Cardiac atrium fibroblast (primary cell): ENCODE results near the gene SP6. TPM values are rescaled to one million over a fixed set of nuclear protein-coding genes. Genes with fewer than 3 reads are reported as not detected.

Source experiments
- total RNA-seq: library from RNA; depleted of rRNA; stranded (reverse); fragments of >200 nt; gene quantifications from 2 replicates; pipeline ENCODE4 v1.2.3, GENCODE V29; 2015

SP6 gene
- total RNA-seq: 0.16 TPM in 1 of 2 replicates, not detected in the other

DNA sequence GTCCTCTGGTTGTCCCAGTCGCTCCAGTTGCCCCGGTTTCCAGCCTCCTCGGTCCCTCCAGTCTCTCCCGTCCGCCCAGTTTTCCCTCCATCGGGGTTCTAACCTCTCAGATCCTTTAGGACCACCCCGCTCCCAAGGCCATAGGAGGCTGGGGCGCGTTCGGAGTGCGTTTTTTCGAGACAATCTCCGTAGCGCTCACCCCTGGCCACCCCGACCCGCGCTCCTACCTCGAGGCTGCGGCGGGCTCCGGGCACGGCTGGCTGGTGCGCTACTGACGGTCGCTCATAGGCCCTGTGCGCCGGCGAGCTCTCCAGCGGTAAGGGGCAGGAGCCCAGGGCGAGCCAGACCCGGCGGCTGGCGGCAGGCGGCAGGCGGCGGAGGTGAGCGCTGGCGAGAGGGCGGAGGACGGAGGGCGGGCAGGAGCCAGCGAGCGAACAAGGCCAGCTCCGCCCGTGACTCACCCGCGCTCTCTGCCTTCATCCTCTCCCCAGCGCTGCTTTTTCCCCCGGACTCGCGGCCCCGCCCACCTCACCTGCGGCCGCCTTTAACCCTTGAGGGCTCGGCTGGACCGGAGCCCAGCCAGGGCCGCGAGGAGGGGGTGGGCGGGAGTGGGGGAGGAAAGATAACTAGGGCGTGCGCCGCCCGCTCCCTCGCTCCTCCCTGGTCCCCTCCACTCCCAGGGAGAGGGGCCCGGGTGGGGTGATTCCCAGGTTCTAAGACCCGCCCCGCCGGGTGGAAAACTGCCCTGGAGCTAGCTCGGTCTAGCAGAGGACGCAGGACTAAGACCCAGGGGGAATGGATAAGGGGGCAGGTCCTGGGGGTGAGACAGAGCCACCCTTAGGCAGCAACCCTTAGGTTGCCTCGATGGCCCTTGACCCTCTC lies at the start of gene SP6:
Gene SP6 (minus strand): TSS at position 472 of the 882 bp plus-strand sequence. CDS start 2,734 bp downstream, outside the sequence.

DNA sequence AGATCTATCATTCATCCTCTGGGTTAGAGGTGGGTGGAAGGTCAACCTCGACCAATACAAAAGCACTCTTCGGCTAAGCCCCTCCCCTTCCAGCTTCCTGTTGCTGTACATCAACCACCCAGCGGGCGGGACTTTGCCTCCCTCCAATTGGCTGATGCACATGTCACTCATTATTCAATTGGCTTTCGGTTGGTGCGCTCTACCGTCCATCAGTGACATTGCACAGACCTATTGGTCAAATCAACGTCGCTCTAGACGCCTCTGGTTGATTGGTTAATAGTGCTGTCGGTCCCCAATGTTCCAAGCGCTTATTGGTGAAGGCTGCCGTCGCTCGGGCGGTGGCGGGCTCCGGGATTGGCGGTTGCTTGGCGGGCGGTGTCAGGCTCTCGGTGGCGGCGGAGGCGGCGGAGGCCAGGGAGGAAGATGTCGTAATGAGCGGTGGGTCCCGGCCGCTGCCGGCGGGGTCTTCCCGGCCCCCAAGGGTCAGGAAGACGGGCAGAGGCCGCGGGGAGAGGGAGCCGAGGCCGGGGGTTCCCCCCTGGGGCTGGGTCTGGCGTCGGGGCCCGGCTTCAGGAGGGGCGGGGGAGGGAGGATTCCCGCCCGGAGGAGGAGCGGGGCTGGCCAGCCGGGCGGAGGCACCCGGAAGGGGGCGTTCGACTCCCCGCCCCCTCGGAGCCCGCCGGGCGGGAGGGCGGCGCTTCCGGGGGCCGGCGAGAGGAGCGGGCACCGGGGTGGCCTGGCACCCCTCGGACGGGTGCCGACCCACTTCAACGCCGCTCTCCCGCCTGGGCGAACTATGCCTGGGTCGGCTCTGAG lies 45.1 kb upstream of the SP6 start, which contains the start of gene SP2:
Gene SP2 (plus strand): TSS at position 381 of the 816 bp plus-strand sequence. CDS start 51 bp downstream, at position 432.

DNA sequence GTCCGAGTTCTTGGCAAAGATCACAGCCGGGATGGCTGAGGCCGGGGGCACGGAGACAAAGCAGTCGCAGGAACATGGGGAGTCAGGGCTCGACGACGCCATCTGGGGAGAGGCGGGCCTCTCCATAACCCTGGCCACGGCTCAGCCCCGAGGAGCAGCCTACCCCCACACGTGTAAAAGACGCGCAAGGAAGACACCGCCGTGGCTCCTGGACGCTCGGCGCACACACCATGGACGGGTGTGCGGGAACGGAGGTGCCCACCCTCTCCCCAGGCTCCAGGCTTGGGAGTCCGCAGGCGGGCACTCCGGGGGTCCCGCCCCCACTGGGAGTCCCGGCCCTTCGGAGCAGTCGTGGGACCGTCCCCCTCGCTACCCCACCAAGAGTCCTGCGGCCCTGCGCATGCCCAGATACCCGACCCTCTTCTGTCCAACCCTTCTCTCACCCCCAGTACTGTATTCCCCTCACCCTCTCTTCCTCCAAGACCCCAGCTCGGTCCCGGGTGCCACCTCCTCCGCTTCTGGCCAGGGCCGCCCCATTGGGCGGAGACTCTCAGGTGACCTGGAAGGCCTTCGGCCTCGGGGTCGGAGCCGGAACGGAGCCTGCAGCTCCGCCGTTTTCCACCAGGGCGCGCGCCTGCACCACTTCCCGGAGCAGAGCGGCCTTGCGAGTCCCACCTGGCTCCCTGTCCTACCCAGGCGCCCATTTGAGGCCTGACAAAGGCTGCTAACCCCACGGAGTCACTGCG lies 10.0 kb downstream of the SP6 start, which contains the start of gene SCRN2:
Gene SCRN2 (minus strand): TSS at position 532 of the 746 bp plus-strand sequence. CDS start 430 bp downstream, at position 102.

DNA sequence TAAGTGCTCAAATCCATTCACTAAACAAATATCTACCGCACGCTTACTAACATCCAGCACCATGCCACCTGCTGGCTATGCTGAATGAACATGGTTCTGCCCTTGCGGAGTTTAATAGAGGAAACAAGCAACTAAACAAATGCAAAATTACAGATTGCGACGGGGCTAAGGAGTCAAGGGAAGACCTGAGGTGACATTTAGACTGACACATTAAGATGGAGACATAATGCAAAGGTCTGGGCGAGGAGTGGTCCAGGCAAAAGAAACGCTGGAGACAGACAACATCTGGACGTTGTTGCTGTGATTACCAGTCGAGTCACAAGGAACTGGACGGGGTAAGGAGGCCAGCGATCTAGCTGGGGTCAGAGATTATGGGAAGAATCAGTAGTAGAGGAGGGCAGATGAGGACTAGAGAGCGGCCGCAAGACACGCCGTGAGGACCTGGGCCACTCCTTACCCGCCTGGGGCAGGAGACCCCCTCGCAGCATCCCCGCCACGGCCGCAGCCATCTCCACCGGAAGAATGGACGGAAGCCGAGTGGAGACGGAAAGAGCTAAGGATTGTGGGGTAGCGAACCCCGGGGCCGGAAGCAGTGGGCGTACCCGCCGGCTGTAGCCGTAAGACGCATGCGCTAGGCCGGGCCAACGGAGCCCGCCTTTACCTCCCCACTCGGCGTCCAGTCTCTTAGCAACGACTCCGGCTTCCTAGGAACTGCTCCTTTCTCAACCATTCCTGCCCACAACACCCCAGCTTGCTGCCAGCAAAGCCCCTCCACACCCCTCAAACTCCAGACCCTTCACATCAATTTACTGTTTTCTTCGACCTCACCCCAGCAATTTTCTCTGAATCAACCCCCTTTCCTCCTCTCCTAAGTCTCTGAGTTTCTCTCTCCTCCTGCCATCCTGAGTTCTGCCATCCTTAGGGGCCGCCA lies 19.7 kb downstream of the SP6 start, which contains the start of the genes LRRC46 and MRPL10:
Gene LRRC46 (plus strand): TSS at position 668 of the 931 bp plus-strand sequence. CDS start 320 bp downstream, outside the sequence.
Gene MRPL10 (minus strand): TSS at position 539 of the 931 bp plus-strand sequence. CDS start 30 bp downstream, at position 509.

DNA sequence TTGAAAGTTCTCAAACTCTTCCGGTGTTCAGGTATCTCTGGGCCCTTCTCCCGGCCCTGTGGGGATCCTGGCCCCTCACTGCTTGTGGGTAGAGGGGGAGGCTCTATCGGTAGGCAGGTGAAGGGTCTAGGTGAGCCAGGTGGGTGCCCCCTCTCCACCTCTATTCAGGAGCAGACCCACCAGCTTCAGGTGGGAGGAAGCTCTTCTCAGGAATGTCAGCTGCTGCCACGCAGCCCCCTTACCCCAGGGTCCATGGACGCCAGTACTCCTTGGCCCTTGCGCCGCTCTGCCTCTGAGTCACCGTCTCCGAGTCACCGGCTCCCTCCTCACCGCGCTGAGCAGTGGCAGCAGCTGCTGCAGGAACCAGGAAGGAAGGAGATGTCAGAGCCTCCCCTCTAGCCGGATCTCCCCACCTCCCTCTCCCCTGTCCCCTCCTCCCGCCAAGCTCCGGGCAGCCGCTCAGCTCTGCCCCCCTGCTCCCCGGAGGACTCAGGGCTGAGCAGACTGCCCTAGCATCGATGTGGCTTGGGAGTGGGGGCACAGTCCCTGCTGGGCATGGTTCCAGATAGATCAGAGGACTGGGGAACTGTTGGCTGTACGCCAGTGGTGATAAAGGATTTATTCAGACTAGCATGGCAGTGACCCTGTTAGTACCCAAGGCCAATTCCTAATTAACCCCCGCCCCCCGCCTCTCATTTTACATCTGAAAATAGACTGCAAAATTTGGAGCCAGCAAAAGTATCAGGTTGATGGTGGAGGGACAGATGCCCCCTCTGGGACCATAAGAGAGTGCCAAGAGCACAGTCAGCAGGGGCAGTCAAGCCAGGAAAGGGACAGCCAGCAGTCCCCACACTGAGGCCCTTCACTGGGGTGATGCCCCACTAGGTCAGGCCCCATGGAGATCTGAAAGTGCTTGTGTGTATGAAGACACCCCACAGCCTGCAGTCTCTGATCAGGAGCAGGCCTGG lies 29.3 kb downstream of the SP6 start, which contains the start of gene OSBPL7:
Gene OSBPL7 (minus strand): TSS at position 371 of the 968 bp plus-strand sequence. CDS start 1,516 bp downstream, outside the sequence.

Other genes with a start within 250 kb of the SP6 start
- 223 and 263 TPM in 2 replicates for gene KPNB1, start 201.2 kb downstream of the SP6 start, total RNA-seq
- gene TBKBP1, start 157.0 kb downstream of the SP6 start, total RNA-seq: 5.5 and 25.1 TPM in 2 replicates
- gene TBX21, start 117.9 kb downstream of the SP6 start, total RNA-seq: not detected in 2 replicates
- 5.0 and 9.9 TPM in 2 replicates for gene OSBPL7, start 29.4 kb downstream of the SP6 start, total RNA-seq
- 27.9 and 39.9 TPM in 2 replicates for gene MRPL10, start 19.6 kb downstream of the SP6 start, total RNA-seq
- not detected in 2 replicates for gene LRRC46, start 19.5 kb downstream of the SP6 start, total RNA-seq
- gene SCRN2, start 9.9 kb downstream of the SP6 start, total RNA-seq: 15.2 and 17.1 TPM in 2 replicates
- 0.54 and 2.1 TPM in 2 replicates for gene SP2, start 45.1 kb upstream of the SP6 start, total RNA-seq
- 20.4 and 26.9 TPM in 2 replicates for gene PNPO, start 90.4 kb upstream of the SP6 start, total RNA-seq
- not detected in 2 replicates for gene PRR15L, start 106.7 kb upstream of the SP6 start, total RNA-seq
- gene CDK5RAP3, start 120.0 kb upstream of the SP6 start, total RNA-seq: 46.3 and 58.3 TPM in 2 replicates
- gene COPZ2, start 186.6 kb upstream of the SP6 start, total RNA-seq: 46.8 and 64.2 TPM in 2 replicates
- gene NFE2L1, start 197.2 kb upstream of the SP6 start, total RNA-seq: 87.9 and 113 TPM in 2 replicates